ENCODE results near the gene SLMAP.

GRCh38 chr3:57848177-57848738 is 92.1 kb downstream of the SLMAP start:
- TF ChIP-seq CTCF (conservative IDR thresholded peaks at IDR 0.05; ENCODE audit: low read length): no peak
- TF ChIP-seq EZH2phosphoT487 (IDR thresholded peaks at IDR 0.05; ENCODE audit: borderline replicate concordance): no peak
